GM23338 (cell line): ENCODE measurements around the gene TENM4. TPM values are rescaled to one million over a fixed set of nuclear protein-coding genes. Genes with fewer than 3 reads are reported as not detected.

Experiments
- ATAC-seq: fragments of 200-7000 bp; cut with Tn5 transposase; 3 replicates; pipeline ENCODE4 v1.9.1; 2020
- DNase-seq: peaks from one replicate; pipeline ENCODE4 v3.0.0-alpha.2; 2015; ENCODE audit warnings: low spot score
- H2AFZ ChIP-seq: fragments of 200-600 bp; sonication (generic); 2 replicates; pipeline ENCODE4 v1.8.0; 2016; ENCODE audit warnings: antibody characterized with exemption, mild to moderate bottlenecking, moderate library complexity
- H3F3A ChIP-seq: fragments of 200-600 bp; sonication (generic); replicated peaks from 2 replicates; pipeline ENCODE4 v1.8.0; 2017; ENCODE audit warnings: antibody characterized with exemption, mixed run types, low read depth
- H3K27ac ChIP-seq: fragments of 200-600 bp; sonication (generic); 2 replicates; pipeline ENCODE4 v1.6.1; 2016; ENCODE audit warnings: low read depth
- H3K27me3 ChIP-seq: fragments of 200-600 bp; sonication (generic); 2 replicates; pipeline ENCODE4 v1.8.0; 2016; ENCODE audit warnings: mild to moderate bottlenecking, mixed run types, moderate library complexity; ENCODE audit not compliant: insufficient read depth
- H3K36me3 ChIP-seq: fragments of 200-600 bp; sonication (generic); 2 replicates; pipeline ENCODE4 v1.8.0; 2016; ENCODE audit warnings: mild to moderate bottlenecking; ENCODE audit not compliant: insufficient read depth
- H3K4me1 ChIP-seq: fragments of 200-600 bp; sonication (generic); 2 replicates; pipeline ENCODE4 v1.8.0; 2016; ENCODE audit warnings: mild to moderate bottlenecking, moderate library complexity; ENCODE audit not compliant: insufficient read depth
- H3K4me2 ChIP-seq: fragments of 200-600 bp; sonication (generic); 2 replicates; pipeline ENCODE4 v1.7.1; 2017; ENCODE audit warnings: mixed run types
- H3K4me3 ChIP-seq: fragments of 200-600 bp; sonication (generic); 2 replicates; pipeline ENCODE4 v1.6.1; 2016; ENCODE audit warnings: mixed run types
- H3K79me2 ChIP-seq: fragments of 200-600 bp; sonication (generic); replicated peaks from 2 replicates; pipeline ENCODE4 v1.8.0; 2017; ENCODE audit warnings: mild to moderate bottlenecking; ENCODE audit not compliant: insufficient read depth
- H3K9me2 ChIP-seq: fragments of 200-600 bp; sonication (generic); 2 replicates; pipeline ENCODE4 v1.8.0; 2017; ENCODE audit not compliant: insufficient read depth
- H4K20me1 ChIP-seq: fragments of 200-600 bp; sonication (generic); replicated peaks from 2 replicates; pipeline ENCODE4 v1.8.0; 2017; ENCODE audit warnings: mild to moderate bottlenecking; ENCODE audit not compliant: insufficient read depth
- H3K27ac Mint-ChIP-seq: 2 replicates; pipeline ENCODE4 v1.8.0; 2020; ENCODE audit warnings: inconsistent platforms, mild to moderate bottlenecking, moderate library complexity, mixed read lengths
- H3K27me3 Mint-ChIP-seq: 3 replicates; pipeline ENCODE4 v1.8.0; 2022; ENCODE audit warnings: low read depth, mild to moderate bottlenecking, moderate library complexity, mixed read lengths, inconsistent platforms; ENCODE audit not compliant: insufficient read depth, poor library complexity
- H3K36me3 Mint-ChIP-seq: 3 replicates; pipeline ENCODE4 v1.8.0; 2021; ENCODE audit warnings: low read depth, mild to moderate bottlenecking, inconsistent platforms, moderate library complexity, mixed read lengths
- H3K4me1 Mint-ChIP-seq: 3 replicates; pipeline ENCODE4 v1.8.0; 2020; ENCODE audit warnings: mild to moderate bottlenecking, inconsistent platforms, mixed read lengths
- H3K4me3 Mint-ChIP-seq: 3 replicates; pipeline ENCODE4 v1.8.0; 2021; ENCODE audit warnings: moderate library complexity, mild to moderate bottlenecking, inconsistent platforms, mixed read lengths
- H3K9me3 Mint-ChIP-seq: 3 replicates; pipeline ENCODE4 v1.8.0; 2020; ENCODE audit warnings: moderate library complexity, mild to moderate bottlenecking, inconsistent platforms, mixed read lengths
- CREB1 ChIP-seq: fragments of 250-450 bp; sonication (Bioruptor Pico); IDR thresholded peaks from 2 replicates; pipeline ENCODE4 v1.5.0; 2020; ENCODE audit warnings: low read depth, mild to moderate bottlenecking, moderate library complexity
- CTCF ChIP-seq, 2 experiments: fragments of 200-600 bp in 1 of 2; sonication (generic) in 1 of 2; conservative IDR thresholded peaks; 2 replicates each; pipeline versions ENCODE4 v1.5.1 to v1.6.1; 2016 to 2017; ENCODE audit warnings: antibody characterized with exemption in 2 of 2, low read depth in 2 of 2, mild to moderate bottlenecking in 2 of 2, moderate library complexity in 1 of 2
- EZH2 ChIP-seq: fragments of 200-600 bp; sonication (generic); IDR thresholded peaks from one replicate; pipeline ENCODE4 v1.8.0; 2017; ENCODE audit warnings: antibody characterized with exemption, mild to moderate bottlenecking, low read depth; ENCODE audit not compliant: unreplicated experiment
- EZH2phosphoT487 ChIP-seq: fragments of 200-600 bp; sonication (generic); IDR thresholded peaks from one replicate; pipeline ENCODE4 v1.8.1; 2018; ENCODE audit warnings: antibody characterized with exemption; ENCODE audit not compliant: unreplicated experiment
- JUNB ChIP-seq: IDR thresholded peaks from one replicate; pipeline ENCODE4 v1.6.1; 2016; ENCODE audit warnings: antibody characterized with exemption; ENCODE audit not compliant: unreplicated experiment
- NANOG ChIP-seq: IDR thresholded peaks from 2 replicates; pipeline ENCODE4 v1.6.1; 2016; ENCODE audit warnings: antibody characterized with exemption, borderline replicate concordance
- POLR2AphosphoS5 ChIP-seq: IDR thresholded peaks from 2 replicates; pipeline ENCODE4 v1.6.1; 2016; ENCODE audit warnings: antibody characterized with exemption, low read depth
- STAT1 ChIP-seq: IDR thresholded peaks from one replicate; pipeline ENCODE4 v1.6.1; 2016; ENCODE audit warnings: antibody characterized with exemption; ENCODE audit not compliant: unreplicated experiment
- ZNF114 ChIP-seq: fragments of 250-450 bp; sonication (Bioruptor Pico); IDR thresholded peaks from 2 replicates; pipeline ENCODE4 v1.5.0; 2020; ENCODE audit warnings: mild to moderate bottlenecking, moderate library complexity
- ZNF331 ChIP-seq: fragments of 250-450 bp; sonication (Bioruptor Pico); IDR thresholded peaks from 2 replicates; pipeline ENCODE4 v1.5.0; 2020; ENCODE audit warnings: low read depth, mild to moderate bottlenecking, moderate library complexity
- polyA plus RNA-seq: library from polyadenylated mRNA; unstranded; fragments of >200 nt; fragmentation: Nextera tagmentation; extraction: Ambion mirVana; gene quantifications from 2 replicates; pipeline ENCODE4 v1.2.1, GENCODE V29; 2016
- total RNA-seq: library from RNA; depleted of rRNA; stranded (reverse); fragments of >200 nt; shearing (Covaris generic); gene quantifications from 2 replicates; pipeline ENCODE4 v1.2.3, GENCODE V29; 2014
- TF ChIP-seq, protein P1 (sequence below): IDR thresholded peaks from one replicate; pipeline ENCODE4 v1.6.1; 2018; ENCODE audit warnings: antibody characterized with exemption; ENCODE audit not compliant: unreplicated experiment
- TF ChIP-seq, protein P2 (sequence below): fragments of 250-450 bp; sonication (Bioruptor Pico); IDR thresholded peaks from 2 replicates; pipeline ENCODE4 v1.5.0; 2020; ENCODE audit warnings: mild to moderate bottlenecking, moderate library complexity
- TF ChIP-seq, protein P3 (sequence below): IDR thresholded peaks from 2 replicates; pipeline ENCODE4 v1.6.1; 2016; ENCODE audit warnings: antibody characterized with exemption

TENM4 gene
- total and polyA plus RNA-seq, 2 experiments from 2014 or later: 7.3 TPM

DNA sequence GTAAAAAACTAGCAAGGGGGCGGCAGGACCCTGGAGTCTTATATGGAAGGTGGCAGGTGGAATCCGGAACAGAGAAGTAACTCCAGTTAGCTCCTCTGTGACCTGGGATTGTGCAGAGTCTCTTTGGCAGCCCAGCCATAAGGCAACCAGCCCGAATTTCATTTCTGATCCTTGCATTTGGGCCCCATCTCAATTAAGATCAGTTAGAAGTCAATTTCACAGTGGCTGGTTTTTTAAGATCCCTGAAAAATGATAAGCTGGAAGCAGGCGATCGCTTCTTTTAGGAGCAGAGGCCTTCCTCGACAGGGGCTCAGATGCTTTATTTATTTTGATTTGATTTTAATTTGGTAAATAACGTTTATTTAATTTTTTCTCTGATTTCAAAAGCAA is 199.0 kb downstream of the TENM4 start:
- Mint-ChIP-seq H3K36me3 (no peaks in the 10 kb centered on the region), H3K9me3 (no peaks in the 10 kb centered on the region), H3K4me1 (peaks cover 15% of the 10 kb centered on the region), H3K4me3 (no peak overlapping the region), H3K27me3 (peaks cover 2% of the 10 kb centered on the region), H3K27ac (no peak overlapping the region)
- Histone ChIP-seq H4K20me1 (no peaks in the 10 kb centered on the region; the same call in 1 of the 2 replicates), H3F3A (no peaks in the 10 kb centered on the region), H3K4me2 (no peak overlapping the region), H3K36me3 (no peaks in the 10 kb centered on the region), H3K9me2 (no peaks in the 10 kb centered on the region), H3K79me2 (no peaks in the 10 kb centered on the region), H3K27me3 (no peaks in the 10 kb centered on the region), H3K4me1 (no peaks in the 10 kb centered on the region), H3K4me3 (no peak overlapping the region), H2AFZ (no peak overlapping the region), H3K27ac (no peak overlapping the region)
- TF ChIP-seq, protein P1, sequence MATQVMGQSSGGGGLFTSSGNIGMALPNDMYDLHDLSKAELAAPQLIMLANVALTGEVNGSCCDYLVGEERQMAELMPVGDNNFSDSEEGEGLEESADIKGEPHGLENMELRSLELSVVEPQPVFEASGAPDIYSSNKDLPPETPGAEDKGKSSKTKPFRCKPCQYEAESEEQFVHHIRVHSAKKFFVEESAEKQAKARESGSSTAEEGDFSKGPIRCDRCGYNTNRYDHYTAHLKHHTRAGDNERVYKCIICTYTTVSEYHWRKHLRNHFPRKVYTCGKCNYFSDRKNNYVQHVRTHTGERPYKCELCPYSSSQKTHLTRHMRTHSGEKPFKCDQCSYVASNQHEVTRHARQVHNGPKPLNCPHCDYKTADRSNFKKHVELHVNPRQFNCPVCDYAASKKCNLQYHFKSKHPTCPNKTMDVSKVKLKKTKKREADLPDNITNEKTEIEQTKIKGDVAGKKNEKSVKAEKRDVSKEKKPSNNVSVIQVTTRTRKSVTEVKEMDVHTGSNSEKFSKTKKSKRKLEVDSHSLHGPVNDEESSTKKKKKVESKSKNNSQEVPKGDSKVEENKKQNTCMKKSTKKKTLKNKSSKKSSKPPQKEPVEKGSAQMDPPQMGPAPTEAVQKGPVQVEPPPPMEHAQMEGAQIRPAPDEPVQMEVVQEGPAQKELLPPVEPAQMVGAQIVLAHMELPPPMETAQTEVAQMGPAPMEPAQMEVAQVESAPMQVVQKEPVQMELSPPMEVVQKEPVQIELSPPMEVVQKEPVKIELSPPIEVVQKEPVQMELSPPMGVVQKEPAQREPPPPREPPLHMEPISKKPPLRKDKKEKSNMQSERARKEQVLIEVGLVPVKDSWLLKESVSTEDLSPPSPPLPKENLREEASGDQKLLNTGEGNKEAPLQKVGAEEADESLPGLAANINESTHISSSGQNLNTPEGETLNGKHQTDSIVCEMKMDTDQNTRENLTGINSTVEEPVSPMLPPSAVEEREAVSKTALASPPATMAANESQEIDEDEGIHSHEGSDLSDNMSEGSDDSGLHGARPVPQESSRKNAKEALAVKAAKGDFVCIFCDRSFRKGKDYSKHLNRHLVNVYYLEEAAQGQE: no peak
- no peak for TF ChIP-seq CREB1
- TF ChIP-seq CTCF (conservative IDR thresholded peaks at IDR 0.05; ENCODE audit: low read depth in 2 of 2): no peak
- no peak for TF ChIP-seq EZH2
- no peak for TF ChIP-seq POLR2AphosphoS5
- no peak for TF ChIP-seq ZNF114 (CRISPR knock-in tag)
- TF ChIP-seq, protein P2, sequence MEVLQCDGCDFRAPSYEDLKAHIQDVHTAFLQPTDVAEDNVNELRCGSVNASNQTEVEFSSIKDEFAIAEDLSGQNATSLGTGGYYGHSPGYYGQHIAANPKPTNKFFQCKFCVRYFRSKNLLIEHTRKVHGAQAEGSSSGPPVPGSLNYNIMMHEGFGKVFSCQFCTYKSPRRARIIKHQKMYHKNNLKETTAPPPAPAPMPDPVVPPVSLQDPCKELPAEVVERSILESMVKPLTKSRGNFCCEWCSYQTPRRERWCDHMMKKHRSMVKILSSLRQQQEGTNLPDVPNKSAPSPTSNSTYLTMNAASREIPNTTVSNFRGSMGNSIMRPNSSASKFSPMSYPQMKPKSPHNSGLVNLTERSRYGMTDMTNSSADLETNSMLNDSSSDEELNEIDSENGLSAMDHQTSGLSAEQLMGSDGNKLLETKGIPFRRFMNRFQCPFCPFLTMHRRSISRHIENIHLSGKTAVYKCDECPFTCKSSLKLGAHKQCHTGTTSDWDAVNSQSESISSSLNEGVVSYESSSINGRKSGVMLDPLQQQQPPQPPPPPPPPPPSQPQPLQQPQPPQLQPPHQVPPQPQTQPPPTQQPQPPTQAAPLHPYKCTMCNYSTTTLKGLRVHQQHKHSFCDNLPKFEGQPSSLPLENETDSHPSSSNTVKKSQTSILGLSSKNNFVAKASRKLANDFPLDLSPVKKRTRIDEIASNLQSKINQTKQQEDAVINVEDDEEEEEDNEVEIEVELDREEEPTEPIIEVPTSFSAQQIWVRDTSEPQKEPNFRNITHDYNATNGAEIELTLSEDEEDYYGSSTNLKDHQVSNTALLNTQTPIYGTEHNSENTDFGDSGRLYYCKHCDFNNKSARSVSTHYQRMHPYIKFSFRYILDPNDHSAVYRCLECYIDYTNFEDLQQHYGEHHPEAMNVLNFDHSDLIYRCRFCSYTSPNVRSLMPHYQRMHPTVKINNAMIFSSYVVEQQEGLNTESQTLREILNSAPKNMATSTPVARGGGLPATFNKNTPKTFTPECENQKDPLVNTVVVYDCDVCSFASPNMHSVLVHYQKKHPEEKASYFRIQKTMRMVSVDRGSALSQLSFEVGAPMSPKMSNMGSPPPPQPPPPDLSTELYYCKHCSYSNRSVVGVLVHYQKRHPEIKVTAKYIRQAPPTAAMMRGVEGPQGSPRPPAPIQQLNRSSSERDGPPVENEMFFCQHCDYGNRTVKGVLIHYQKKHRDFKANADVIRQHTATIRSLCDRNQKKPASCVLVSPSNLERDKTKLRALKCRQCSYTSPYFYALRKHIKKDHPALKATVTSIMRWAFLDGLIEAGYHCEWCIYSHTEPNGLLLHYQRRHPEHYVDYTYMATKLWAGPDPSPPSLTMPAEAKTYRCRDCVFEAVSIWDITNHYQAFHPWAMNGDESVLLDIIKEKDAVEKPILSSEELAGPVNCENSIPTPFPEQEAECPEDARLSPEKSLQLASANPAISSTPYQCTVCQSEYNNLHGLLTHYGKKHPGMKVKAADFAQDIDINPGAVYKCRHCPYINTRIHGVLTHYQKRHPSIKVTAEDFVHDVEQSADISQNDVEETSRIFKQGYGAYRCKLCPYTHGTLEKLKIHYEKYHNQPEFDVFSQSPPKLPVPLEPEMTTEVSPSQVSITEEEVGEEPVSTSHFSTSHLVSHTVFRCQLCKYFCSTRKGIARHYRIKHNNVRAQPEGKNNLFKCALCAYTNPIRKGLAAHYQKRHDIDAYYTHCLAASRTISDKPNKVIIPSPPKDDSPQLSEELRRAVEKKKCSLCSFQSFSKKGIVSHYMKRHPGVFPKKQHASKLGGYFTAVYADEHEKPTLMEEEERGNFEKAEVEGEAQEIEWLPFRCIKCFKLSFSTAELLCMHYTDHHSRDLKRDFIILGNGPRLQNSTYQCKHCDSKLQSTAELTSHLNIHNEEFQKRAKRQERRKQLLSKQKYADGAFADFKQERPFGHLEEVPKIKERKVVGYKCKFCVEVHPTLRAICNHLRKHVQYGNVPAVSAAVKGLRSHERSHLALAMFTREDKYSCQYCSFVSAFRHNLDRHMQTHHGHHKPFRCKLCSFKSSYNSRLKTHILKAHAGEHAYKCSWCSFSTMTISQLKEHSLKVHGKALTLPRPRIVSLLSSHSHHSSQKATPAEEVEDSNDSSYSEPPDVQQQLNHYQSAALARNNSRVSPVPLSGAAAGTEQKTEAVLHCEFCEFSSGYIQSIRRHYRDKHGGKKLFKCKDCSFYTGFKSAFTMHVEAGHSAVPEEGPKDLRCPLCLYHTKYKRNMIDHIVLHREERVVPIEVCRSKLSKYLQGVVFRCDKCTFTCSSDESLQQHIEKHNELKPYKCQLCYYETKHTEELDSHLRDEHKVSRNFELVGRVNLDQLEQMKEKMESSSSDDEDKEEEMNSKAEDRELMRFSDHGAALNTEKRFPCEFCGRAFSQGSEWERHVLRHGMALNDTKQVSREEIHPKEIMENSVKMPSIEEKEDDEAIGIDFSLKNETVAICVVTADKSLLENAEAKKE: no peak
- TF ChIP-seq NANOG: no peak
- TF ChIP-seq ZNF331 (CRISPR knock-in tag): no peak
- TF ChIP-seq JUNB: no peak
- no peak for TF ChIP-seq EZH2phosphoT487
- no peak for TF ChIP-seq STAT1
- TF ChIP-seq, protein P3, sequence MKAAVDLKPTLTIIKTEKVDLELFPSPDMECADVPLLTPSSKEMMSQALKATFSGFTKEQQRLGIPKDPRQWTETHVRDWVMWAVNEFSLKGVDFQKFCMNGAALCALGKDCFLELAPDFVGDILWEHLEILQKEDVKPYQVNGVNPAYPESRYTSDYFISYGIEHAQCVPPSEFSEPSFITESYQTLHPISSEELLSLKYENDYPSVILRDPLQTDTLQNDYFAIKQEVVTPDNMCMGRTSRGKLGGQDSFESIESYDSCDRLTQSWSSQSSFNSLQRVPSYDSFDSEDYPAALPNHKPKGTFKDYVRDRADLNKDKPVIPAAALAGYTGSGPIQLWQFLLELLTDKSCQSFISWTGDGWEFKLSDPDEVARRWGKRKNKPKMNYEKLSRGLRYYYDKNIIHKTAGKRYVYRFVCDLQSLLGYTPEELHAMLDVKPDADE: no peak
- ATAC-seq (no peak), DNase-seq (no peak)
